ENCODE measurements around the gene ERAP2.

The ERAP2 gene

DNA sequence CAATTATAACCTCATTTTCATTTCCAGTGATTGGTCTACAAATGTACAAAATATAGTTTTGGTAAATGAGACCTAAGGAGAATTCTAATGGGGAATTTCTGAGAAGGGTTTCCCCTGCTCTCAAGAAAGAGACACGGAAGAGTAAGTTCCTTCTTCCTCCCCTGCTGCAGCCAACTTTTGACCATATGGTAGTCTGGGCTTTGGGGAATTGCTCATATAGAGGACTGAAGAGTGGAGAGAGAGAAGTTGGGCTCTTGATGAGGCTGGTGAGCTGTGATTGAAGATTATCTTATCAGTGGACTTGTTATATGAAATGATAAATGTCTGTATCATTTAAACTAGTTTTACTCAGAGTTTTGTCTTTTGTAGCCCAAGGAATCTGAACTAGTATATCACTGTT is 55.3 kb downstream of the ERAP2 start:
- Histone ChIP-seq H3K4me1 (ENCODE audit: control insufficient read depth, insufficient read depth, low read length, poor library complexity, severe bottlenecking) (no peaks in the 10 kb centered on the region), H3K9me3 (ENCODE audit: control insufficient read depth, low read length) (no peaks in the 10 kb centered on the region), H3K4me3 (ENCODE audit: extremely low read depth, insufficient read depth, low read length, poor library complexity, severe bottlenecking) (no peak overlapping the region), H3K27ac (ENCODE audit: low read depth, low read length, severe bottlenecking) (no peak overlapping the region), H3K36me3 (ENCODE audit: control insufficient read depth, insufficient read depth, low read length) (no peaks in the 10 kb centered on the region)
- 80% methylated on average over 1 of the region's 1 CpG; no CpG with 5 or more reads in 1 of the 2 experiments for WGBS, 2 experiments (ENCODE audit: insufficient coverage in 2 of 2)

DNA sequence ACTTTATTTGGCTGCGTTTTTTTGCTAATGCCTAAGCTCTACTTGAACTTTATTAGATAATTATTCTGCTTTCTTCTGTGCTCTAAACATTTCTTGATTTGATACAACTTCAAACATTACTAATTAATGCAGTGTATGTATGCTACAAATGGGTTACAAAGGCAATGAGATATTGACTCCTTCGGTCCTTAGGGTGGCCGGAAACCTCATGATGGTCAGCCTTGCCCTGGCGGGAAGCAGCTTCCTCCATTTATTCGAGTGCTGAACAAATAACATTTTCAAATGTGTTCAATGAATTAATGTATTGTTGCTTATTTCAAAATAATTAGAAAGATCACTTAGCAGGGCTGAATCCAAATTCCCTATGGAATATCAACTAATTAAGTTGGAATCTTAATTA is 55.7 kb downstream of the ERAP2 start:
- no peak overlapping the region for H3K4me3 ChIP-seq (ENCODE audit: extremely low read depth, insufficient read depth, low read length, poor library complexity, severe bottlenecking)
- WGBS, 2 experiments (ENCODE audit: insufficient coverage in 2 of 2), result 100% methylated on average over 2 of the region's 5 CpGs; no CpG with 5 or more reads in 1 of the 2 experiments

DNA sequence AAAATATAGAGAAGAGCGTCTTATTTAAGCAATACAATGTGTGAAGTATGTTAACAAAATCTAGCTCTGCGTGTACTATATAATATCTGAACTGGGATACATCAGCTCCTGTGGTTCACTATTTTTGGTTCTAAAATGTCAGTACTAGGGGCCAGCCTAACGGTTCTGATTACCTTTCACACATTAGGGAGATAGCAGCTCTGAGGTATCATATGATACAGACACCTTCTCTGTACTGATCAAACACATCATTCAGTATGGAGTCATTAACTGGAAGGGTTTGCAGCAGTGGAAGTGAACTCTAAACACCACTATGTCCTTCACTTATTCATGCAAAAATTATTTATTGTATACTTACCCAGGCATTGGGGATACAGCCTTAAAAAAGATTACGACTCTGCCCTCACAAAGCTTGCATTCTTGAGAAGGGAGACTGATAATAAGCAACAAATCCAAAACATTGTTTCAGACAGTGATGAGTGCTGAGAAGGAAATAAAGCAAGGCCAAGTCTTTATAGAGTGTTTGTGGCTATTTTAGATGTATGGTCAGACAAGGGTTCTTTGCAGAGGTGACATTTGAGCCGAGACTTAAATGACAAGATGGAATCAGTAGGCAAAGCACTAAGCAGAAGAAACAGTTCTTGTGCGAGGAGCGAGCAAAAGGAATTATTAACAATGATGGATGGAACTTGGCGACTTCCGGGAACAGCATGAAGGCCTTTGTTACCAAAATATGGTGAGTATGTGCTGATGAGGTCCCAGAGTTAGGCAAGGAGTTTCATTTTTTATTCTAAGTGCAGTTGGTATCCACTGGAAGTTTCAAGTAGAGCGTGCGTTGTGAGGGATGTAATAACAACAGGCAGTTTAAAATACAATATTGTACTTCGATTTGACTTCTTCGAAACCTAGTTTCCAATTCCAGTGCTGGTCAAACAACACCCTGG is 57.7 kb downstream of the ERAP2 start:
- H3K36me3 ChIP-seq (ENCODE audit: control insufficient read depth, insufficient read depth, low read length), result no peaks in the 10 kb centered on the region
- no peaks in the 10 kb centered on the region for H3K9me3 ChIP-seq (ENCODE audit: control insufficient read depth, low read length)
- peak overlapping the region; percentile 84 for H3K27ac ChIP-seq (ENCODE audit: low read depth, low read length, severe bottlenecking)
- WGBS, 2 experiments (ENCODE audit: insufficient coverage in 2 of 2), result 23 to 49% methylated on average over 7 to 9 of the region's 13 CpGs
- H3K4me1 ChIP-seq (ENCODE audit: control insufficient read depth, insufficient read depth, low read length, poor library complexity, severe bottlenecking), result no peaks in the 10 kb centered on the region
- peak overlapping the region; percentile 71 for H3K4me3 ChIP-seq (ENCODE audit: extremely low read depth, insufficient read depth, low read length, poor library complexity, severe bottlenecking)

More for the DNA sequence above, 55.7 kb downstream of the ERAP2 start:
- Histone ChIP-seq H3K27ac (ENCODE audit: low read depth, low read length, severe bottlenecking) (no peak overlapping the region), H3K4me1 (ENCODE audit: control insufficient read depth, insufficient read depth, low read length, poor library complexity, severe bottlenecking) (no peaks in the 10 kb centered on the region), H3K9me3 (ENCODE audit: control insufficient read depth, low read length) (no peaks in the 10 kb centered on the region), H3K36me3 (ENCODE audit: control insufficient read depth, insufficient read depth, low read length) (no peaks in the 10 kb centered on the region)

DNA sequence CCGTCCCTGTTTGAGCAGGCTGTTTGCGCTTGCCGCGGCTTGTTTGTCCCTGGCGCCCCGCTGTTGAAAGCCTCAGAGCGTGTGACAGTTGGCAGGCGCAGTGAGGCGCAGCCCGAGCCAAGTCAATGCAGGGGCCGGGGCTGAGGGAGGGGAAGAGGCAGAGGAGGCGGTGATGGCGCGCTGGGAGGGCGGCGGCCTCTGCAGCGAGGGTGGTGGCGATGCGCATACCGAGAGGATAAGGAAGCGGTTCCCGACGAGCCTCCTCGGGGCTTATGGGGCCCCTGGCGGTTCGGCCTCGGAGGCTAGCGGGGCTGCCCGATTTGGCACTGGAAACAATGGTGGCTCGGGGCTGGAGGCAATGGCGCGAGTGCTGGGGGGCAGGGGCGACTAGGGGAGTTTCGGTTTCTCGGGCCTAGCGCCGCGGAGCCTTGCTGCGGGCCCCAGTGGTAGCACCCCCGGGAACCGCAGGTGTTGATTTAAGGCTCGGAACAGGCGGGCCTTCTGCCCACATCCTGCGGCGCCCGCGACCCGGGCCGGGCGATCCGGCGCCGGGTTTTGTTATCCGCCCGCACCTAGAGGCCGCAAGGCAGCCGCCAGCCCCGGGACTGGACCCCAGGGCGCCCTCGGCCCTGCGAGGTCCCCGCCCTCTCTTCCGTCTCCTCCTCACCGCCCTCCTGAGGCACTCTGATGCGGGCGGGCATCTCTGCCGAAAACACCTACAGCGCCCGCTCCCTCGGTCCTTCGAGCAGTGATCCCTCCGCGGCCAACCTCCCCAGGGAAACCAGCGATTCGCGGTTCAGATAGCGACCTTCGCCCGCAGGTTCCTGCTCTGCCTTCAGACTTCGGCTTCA is 58.6 kb downstream of the ERAP2 start:
- WGBS, 2 experiments (ENCODE audit: insufficient coverage in 2 of 2), result 0% methylated on average over 65 to 69 of the region's 80 CpGs
- Histone ChIP-seq H3K4me3 (ENCODE audit: extremely low read depth, insufficient read depth, low read length, poor library complexity, severe bottlenecking) (peak overlapping the region; percentile 71), H3K9me3 (ENCODE audit: control insufficient read depth, low read length) (no peaks in the 10 kb centered on the region), H3K27ac (ENCODE audit: low read depth, low read length, severe bottlenecking) (peak overlapping the region; percentile 84), H3K4me1 (ENCODE audit: control insufficient read depth, insufficient read depth, low read length, poor library complexity, severe bottlenecking) (no peaks in the 10 kb centered on the region), H3K36me3 (ENCODE audit: control insufficient read depth, insufficient read depth, low read length) (no peaks in the 10 kb centered on the region)

DNA sequence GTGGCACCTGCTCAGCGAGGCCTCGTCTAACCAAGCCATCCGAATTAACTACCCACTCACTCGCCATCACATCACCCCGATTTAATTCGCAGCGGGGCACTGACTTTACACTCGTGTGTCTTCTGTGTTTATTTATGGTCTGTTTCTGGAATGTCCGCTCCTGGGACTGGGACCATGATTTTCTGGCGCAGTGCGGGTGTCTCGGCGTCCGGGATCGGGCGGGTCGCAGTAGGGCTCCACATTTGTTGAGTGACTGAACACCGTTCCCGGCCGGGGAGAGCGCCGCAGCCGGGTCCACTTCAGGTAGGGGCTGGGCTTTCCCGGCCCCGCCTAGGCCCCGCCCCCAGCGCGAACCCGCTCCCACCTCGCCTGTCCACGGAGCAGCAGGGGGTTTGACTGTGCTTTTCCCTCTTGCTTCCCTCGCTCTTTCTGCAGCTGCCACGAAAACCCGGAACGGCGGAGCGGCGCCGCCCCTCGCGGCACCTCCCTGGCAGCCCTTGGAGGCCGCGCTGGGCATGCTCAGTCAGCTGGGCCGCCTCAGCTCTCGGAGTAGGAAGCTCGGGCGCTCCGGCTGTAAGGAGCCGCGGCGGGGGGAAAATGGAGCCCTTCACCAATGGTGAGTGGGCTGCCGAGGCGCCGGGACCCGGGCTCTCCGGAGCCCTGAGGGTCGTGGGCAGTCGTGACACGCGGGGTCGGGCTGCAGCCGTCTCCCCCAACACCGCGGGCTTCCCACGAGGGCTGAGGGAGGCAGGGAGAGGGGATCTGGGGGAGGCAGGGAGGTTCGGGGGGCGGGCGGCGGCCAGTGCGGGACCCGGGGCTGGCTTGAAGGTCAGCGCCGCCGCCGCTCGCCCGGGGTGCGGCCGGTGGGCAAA is 59.5 kb downstream of the ERAP2 start, which contains the start of gene LNPEP:
Gene LNPEP (plus strand): TSS at position 522 of the 872 bp plus-strand sequence. CDS start 76 bp downstream, at position 598.
- WGBS, 2 experiments (ENCODE audit: insufficient coverage in 2 of 2), result 0% methylated on average over 54 to 56 of the region's 79 CpGs
- no peaks in the 10 kb centered on the region for H3K9me3 ChIP-seq (ENCODE audit: control insufficient read depth, low read length)
- H3K4me1 ChIP-seq (ENCODE audit: control insufficient read depth, insufficient read depth, low read length, poor library complexity, severe bottlenecking), result no peaks in the 10 kb centered on the region
- H3K36me3 ChIP-seq (ENCODE audit: control insufficient read depth, insufficient read depth, low read length), result no peaks in the 10 kb centered on the region
- peak within 1 kb of the TSS; percentile 84 for H3K27ac ChIP-seq (ENCODE audit: low read depth, low read length, severe bottlenecking)
- H3K4me3 ChIP-seq (ENCODE audit: extremely low read depth, insufficient read depth, low read length, poor library complexity, severe bottlenecking), result peak within 1 kb of the TSS; percentile 71

DNA sequence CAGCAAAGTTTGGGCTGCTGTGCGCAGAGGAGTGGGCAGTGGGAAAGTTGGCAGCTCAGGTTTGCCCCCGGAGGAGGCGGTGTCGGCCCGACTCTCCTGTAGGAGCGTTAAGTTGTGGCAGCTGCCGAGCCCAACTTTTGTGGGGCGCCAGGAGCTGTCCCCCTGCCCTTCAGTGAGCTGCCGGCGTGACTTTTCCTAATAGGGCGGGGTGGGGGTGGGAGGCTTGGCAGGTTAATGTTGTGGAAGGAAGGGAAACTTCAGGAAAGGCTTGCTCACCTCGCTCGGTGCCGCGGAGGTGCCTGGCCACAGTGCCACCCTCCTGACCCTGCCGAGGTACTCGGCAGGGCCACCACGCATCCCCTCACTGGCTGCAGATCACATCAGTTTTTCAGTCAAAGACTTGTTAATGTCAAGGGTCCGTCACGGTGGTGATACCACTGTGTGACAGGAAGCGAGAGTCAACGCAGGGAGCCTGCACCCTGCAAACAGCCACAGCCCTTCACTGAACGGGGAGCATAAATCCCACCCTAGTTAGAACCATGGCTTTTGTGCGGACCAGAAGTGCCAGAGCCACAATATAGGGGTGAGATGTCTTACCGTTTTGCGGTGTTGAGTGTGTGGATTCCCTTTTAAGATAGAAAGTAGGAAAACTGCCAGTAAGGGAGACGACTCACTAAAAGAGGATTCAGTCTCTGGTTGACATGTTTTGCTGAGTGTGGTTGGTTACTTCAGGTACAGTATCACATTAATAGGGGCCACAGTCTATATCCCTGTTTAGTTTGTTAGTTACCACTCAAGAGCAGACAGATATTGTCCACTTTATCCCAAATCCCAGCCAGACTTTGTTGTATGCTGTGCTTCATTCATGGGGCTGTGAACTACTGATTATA is 60.4 kb downstream of the ERAP2 start:
- WGBS, 2 experiments (ENCODE audit: insufficient coverage in 2 of 2), result 0 to 2% methylated on average over 18 to 21 of the region's 27 CpGs
- no peak overlapping the region for H3K27ac ChIP-seq (ENCODE audit: low read depth, low read length, severe bottlenecking)
- no peaks in the 10 kb centered on the region for H3K9me3 ChIP-seq (ENCODE audit: control insufficient read depth, low read length)

DNA sequence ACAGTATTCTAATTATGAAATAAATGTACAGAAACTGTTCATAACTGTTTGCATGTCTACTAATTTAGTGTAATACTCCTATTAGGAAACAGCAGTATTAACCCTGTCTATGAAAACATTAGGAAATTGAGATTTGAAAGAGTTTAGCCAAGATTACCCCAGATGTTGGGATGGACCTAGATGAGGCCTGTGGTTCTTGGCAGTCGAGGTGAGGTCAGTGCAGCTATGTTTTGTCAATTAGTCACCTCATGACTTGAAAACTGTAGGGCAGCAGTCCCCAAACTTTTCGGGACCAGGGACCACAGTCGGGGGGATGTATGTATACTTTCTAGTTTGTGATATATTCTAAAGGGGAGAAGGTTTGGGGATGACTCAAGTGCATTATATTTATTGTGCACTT is 64.3 kb downstream of the ERAP2 start:
- H3K27ac ChIP-seq (ENCODE audit: low read depth, low read length, severe bottlenecking), result no peak overlapping the region
- 93 to 100% methylated on average over 1 to 3 of the region's 3 CpGs for WGBS, 2 experiments (ENCODE audit: insufficient coverage in 2 of 2)
- no peaks in the 10 kb centered on the region for H3K9me3 ChIP-seq (ENCODE audit: control insufficient read depth, low read length)
- no peaks in the 10 kb centered on the region for H3K4me1 ChIP-seq (ENCODE audit: control insufficient read depth, insufficient read depth, low read length, poor library complexity, severe bottlenecking)
- no peak overlapping the region for H3K4me3 ChIP-seq (ENCODE audit: extremely low read depth, insufficient read depth, low read length, poor library complexity, severe bottlenecking)
- no peaks in the 10 kb centered on the region for H3K36me3 ChIP-seq (ENCODE audit: control insufficient read depth, insufficient read depth, low read length)

More for the DNA sequence above, 60.4 kb downstream of the ERAP2 start:
- H3K4me1 ChIP-seq (ENCODE audit: control insufficient read depth, insufficient read depth, low read length, poor library complexity, severe bottlenecking), result no peaks in the 10 kb centered on the region
- H3K4me3 ChIP-seq (ENCODE audit: extremely low read depth, insufficient read depth, low read length, poor library complexity, severe bottlenecking), result peak overlapping the region; percentile 71
- H3K36me3 ChIP-seq (ENCODE audit: control insufficient read depth, insufficient read depth, low read length), result no peaks in the 10 kb centered on the region

DNA sequence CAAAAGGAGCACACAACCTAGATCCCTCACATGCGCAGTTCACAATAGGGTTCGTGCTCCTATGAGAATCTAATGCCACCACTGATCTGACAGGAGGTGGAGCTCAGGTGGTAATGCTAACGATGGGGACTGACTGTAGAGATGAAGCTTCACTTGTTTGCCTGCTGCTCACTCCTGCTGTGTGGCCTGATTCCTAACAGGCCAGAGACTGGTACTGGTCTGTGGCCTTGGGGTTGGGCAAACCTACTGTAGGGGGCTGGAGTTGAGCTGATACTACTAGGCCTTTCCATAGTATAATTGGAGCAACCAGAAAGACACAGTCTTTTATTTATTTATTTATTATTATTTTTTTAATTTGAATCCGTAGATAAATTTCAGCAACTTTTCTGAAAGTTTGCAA is 64.8 kb downstream of the ERAP2 start:
- H3K27ac ChIP-seq (ENCODE audit: low read depth, low read length, severe bottlenecking), result no peak overlapping the region
- H3K4me1 ChIP-seq (ENCODE audit: control insufficient read depth, insufficient read depth, low read length, poor library complexity, severe bottlenecking), result no peaks in the 10 kb centered on the region
- no peaks in the 10 kb centered on the region for H3K9me3 ChIP-seq (ENCODE audit: control insufficient read depth, low read length)
- H3K4me3 ChIP-seq (ENCODE audit: extremely low read depth, insufficient read depth, low read length, poor library complexity, severe bottlenecking), result no peak overlapping the region
- no peaks in the 10 kb centered on the region for H3K36me3 ChIP-seq (ENCODE audit: control insufficient read depth, insufficient read depth, low read length)
- 17 to 72% methylated on average over 1 to 4 of the region's 4 CpGs for WGBS, 2 experiments (ENCODE audit: insufficient coverage in 2 of 2)

DNA sequence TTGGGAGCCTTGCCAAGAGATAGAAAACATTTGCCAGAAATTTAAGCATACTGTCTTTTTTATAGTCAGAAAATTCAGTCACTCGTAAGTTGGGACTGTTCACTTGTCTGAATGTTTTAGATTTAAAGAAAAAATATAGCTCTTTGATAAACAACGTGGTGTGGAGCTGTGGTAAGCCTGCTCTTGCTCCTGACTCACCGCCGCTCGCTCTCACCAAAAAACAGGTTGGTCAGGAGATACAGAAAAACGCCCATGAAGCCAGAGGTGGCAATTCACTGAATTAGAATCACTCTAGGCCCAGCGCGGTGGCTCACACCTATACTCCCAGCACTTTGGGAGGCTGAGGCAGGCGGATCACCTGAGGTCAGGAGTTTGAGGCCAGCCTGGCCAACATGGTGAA is 65.8 kb downstream of the ERAP2 start:
- WGBS, 2 experiments (ENCODE audit: insufficient coverage in 2 of 2), result 95% methylated on average over 7 to 8 of the region's 9 CpGs
- H3K9me3 ChIP-seq (ENCODE audit: control insufficient read depth, low read length), result no peaks in the 10 kb centered on the region
- no peaks in the 10 kb centered on the region for H3K4me1 ChIP-seq (ENCODE audit: control insufficient read depth, insufficient read depth, low read length, poor library complexity, severe bottlenecking)
- no peak overlapping the region for H3K4me3 ChIP-seq (ENCODE audit: extremely low read depth, insufficient read depth, low read length, poor library complexity, severe bottlenecking)
- no peaks in the 10 kb centered on the region for H3K36me3 ChIP-seq (ENCODE audit: control insufficient read depth, insufficient read depth, low read length)
- H3K27ac ChIP-seq (ENCODE audit: low read depth, low read length, severe bottlenecking), result no peak overlapping the region

Data from mesodermal cell (in vitro differentiated cells).